ENCODE results near the gene RHPN2. TPM values are rescaled to one million over a fixed set of nuclear protein-coding genes. Genes with fewer than 3 reads are reported as not detected.
"Not testable (repeated sequence)": the region's sequence is repeated elsewhere in the genome, so short reads cannot be mapped to it uniquely, and the experiment has no call there.

Gene RHPN2
- total and polyA plus RNA-seq, 5 donors: 1.6 to 3.1 (median 1.8) TPM

DNA sequence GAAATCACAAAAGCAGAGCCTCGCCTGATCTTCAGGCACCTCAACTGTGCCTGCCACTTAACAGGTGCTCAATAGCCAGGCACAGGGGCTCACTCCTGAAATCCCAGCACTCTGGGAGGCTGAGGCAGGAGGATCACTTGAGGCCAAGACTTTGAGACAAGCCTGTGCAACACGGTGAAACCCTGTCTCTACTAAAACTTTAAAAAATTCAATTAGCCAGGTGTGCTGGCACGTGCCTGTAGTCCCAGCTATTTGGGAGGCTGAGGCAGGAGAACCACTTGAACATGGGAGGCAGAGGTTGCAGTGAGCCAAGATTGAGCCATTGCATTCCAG lies 22.9 kb downstream of the RHPN2 start:
- H3K4me3 ChIP-seq (ENCODE audit: low read length); H3K27ac ChIP-seq (ENCODE audit: low read length); DNase-seq; ATAC-seq; H3K4me1 ChIP-seq (ENCODE audit: control insufficient read depth, insufficient read depth, low read length); H3K27me3 ChIP-seq (ENCODE audit: control insufficient read depth, insufficient read depth); intact Hi-C loops (cut with DNase I); H3K9me3 ChIP-seq (ENCODE audit: control insufficient read depth, low read length): not testable (repeated sequence)
- 88% methylated on average over 3 of the region's 3 CpGs for WGBS

DNA sequence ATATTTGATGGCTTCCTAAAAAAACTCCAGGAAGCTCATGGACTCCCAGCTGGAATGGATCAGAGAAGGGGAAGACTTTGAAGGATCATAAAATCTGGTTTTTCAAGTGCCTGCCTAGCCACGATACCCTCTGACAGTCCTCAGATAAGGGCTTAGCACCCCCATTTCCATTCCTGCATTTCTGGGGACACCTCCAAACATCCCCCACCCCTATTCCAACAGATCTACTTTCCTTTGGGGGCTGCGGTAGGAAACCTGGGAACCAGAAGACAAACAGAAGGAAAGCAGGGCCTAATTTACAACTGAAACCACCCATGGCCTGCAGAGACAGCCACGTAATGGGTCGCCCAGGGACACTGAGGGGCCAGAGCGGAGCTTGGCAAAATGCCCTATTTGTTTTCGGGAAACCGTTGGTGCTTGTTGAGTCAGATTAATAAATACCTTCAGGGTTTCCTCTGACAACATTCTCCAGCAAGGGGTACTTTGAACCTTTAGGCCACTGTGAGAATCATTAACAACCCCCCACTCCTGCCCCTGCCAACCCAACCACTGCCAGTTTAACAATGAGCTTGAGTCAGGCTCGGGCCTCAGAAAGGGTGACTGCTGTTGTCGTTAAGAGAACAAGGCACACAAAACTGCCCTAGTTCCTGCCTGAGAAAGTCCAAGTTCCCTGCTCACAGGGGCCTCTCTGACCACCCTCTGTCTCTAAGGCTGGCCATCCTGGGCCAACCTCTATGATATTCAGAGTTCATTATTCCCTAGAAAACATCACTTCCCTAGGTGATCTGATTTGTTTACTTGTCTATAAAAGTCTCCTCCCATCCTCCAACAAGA lies 23.5 kb downstream of the RHPN2 start:
- no peaks in the 10 kb centered on the region for H3K4me1 ChIP-seq (ENCODE audit: control insufficient read depth, insufficient read depth, low read length)
- no peaks in the 10 kb centered on the region for H3K9me3 ChIP-seq (ENCODE audit: control insufficient read depth, low read length)
- ATAC-seq (peak in 1 of 2 donors; percentile 36), DNase-seq (peak in 1 of 3 donors; percentile 31)
- WGBS: 60% methylated on average over 9 of the region's 9 CpGs
- H3K27me3 ChIP-seq (ENCODE audit: control insufficient read depth, insufficient read depth): no peaks in the 10 kb centered on the region
- intact Hi-C loops (cut with DNase I): no loop called here
- H3K27ac ChIP-seq (ENCODE audit: low read length): no peak overlapping the region
- H3K4me3 ChIP-seq (ENCODE audit: low read length): no peak overlapping the region

DNA sequence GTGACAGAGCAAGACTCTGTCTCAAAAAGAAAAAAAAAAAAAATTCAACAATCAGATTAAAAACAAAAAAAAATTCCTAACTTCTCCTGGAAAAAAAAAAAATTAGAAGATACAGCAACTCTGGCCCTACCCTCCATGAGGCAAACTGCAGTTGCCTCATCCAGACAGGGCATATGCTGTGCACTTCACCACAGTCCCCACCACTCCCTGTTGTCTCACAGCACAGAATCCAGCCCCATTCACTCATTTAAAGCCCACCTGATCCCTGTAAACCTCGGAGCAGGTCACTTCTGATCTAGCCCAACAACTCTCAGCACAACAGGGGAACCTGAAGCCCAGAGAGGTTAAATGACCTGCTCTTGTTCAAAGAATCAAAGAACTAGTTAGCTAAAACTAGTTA lies 24.9 kb downstream of the RHPN2 start:
- no peak overlapping the region for H3K4me3 ChIP-seq (ENCODE audit: low read length)
- DNase-seq (no peak), ATAC-seq (no peak)
- no peak overlapping the region for H3K27ac ChIP-seq (ENCODE audit: low read length)
- intact Hi-C loops (cut with DNase I): no loop called here
- H3K9me3 ChIP-seq (ENCODE audit: control insufficient read depth, low read length): no peaks in the 10 kb centered on the region
- H3K27me3 ChIP-seq (ENCODE audit: control insufficient read depth, insufficient read depth): no peaks in the 10 kb centered on the region
- WGBS: 92% methylated on average over 1 of the region's 1 CpG
- H3K4me1 ChIP-seq (ENCODE audit: control insufficient read depth, insufficient read depth, low read length): no peaks in the 10 kb centered on the region

DNA sequence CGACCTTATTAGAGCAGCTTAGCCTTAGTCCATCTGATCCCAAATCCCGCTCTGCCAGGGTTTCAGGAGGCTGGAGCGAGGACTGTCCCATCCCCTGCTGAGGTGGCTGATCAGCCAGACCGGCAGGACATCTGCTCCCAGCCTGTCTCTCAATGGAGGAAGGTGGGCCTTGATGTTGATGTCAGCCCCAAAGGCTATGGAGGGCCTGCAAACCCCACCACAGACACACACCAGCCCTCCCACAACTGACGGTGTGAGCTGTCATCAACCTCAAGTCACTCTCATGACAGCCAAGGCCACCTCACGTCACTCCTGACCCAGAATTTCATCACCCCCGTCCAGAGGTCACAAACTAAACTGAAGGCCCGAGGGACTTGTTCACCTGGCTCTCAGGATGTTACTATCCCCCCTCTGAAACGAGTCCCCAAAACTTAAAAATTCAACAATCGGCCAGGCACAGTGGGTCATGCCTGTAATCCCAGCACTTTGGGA lies 25.5 kb downstream of the RHPN2 start:
- DNase-seq (no peak), ATAC-seq (no peak)
- no peak overlapping the region for H3K4me3 ChIP-seq (ENCODE audit: low read length)
- H3K4me1 ChIP-seq (ENCODE audit: control insufficient read depth, insufficient read depth, low read length): no peaks in the 10 kb centered on the region
- 70% methylated on average over 10 of the region's 10 CpGs for WGBS
- H3K27ac ChIP-seq (ENCODE audit: low read length): no peak overlapping the region
- no peaks in the 10 kb centered on the region for H3K9me3 ChIP-seq (ENCODE audit: control insufficient read depth, low read length)
- intact Hi-C loops (cut with DNase I): no loop called here
- H3K27me3 ChIP-seq (ENCODE audit: control insufficient read depth, insufficient read depth): no peaks in the 10 kb centered on the region

DNA sequence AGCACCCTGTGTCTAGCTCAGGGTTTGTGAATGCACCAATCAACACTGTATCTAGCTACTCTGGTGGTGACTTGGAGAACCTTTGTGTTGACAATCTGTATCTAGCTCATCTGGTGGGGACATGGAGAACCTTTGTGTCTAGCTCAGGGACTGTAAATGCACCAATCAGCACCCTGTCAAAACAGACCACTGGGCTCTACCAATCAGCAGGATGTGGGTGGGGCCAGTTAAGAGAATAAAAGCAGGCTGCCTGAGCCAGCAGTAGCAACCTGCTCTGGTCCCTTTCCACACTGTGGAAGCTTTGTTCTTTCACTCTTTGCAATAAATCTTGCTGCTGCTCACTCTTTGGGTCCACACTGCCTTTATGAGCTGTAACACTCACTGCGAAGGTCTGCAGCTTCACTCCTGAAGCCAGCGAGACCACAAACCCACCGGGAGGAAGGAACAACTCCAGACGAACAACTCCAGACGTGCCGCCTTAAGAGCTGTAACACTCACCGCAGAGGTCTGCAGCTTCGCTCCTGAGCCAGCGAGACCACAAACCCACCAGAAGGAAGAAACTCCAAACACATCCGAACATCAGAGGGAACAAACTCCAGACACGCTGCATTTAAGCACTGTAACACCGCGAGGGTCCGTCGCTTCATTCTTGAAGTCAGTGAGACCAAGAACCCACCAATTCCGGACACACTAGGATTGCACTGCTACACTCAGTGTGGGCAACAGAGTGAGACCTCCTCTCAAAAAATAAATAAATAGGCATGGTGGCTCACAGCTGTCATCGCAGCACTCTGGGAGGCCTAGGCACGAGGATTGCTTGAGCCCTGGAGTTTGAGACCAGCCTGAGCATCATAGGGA lies 27.3 kb downstream of the RHPN2 start:
- H3K27me3 ChIP-seq (ENCODE audit: control insufficient read depth, insufficient read depth); ATAC-seq; H3K27ac ChIP-seq (ENCODE audit: low read length); intact Hi-C loops (cut with DNase I); DNase-seq; H3K4me3 ChIP-seq (ENCODE audit: low read length); H3K4me1 ChIP-seq (ENCODE audit: control insufficient read depth, insufficient read depth, low read length); H3K9me3 ChIP-seq (ENCODE audit: control insufficient read depth, low read length): not testable (repeated sequence)
- WGBS: 82% methylated on average over 18 of the region's 18 CpGs

DNA sequence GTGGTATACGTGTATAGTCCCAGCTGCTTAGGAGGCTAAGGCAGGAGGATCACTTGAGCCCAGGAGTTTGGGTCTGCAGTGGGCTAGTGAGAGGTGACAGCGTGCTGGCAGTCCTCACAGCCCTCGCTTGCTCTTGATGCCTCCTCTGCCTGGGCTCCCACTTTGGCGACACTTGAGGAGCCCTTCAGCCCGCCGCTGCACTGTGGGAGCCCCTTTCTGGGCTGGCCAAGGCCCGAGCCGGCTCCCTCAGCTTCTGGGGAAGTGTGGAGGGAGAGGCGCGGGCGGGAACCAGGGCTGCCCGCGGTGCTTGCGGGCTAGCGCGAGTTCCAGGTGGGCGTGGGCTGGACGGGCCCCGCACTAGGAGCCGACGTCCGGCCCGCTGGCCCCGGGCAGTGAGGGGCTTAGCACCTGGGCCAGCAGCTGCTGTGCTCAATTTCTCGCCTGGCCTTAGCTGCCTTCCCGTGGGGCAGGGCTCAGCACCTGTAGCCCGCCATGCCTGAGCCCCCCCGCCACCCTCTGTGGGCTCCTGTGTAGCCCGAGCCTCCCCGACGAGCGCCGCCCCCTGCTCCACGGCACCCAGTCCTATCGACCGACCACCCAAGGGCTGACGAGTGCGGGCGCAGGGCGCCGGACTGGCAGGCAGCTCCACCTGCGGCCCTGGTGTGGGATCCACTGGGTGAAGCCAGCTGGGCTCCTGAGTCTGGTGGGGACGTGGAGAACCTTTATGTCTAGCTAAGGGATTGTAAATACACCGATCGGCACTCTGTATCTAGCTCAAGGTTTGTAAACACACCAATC lies 28.1 kb downstream of the RHPN2 start:
- H3K27me3 ChIP-seq (ENCODE audit: control insufficient read depth, insufficient read depth); H3K4me1 ChIP-seq (ENCODE audit: control insufficient read depth, insufficient read depth, low read length); H3K27ac ChIP-seq (ENCODE audit: low read length); H3K9me3 ChIP-seq (ENCODE audit: control insufficient read depth, low read length); DNase-seq; ATAC-seq; H3K4me3 ChIP-seq (ENCODE audit: low read length); intact Hi-C loops (cut with DNase I): not testable (repeated sequence)
- WGBS: 97% methylated on average over 45 of the region's 45 CpGs

DNA sequence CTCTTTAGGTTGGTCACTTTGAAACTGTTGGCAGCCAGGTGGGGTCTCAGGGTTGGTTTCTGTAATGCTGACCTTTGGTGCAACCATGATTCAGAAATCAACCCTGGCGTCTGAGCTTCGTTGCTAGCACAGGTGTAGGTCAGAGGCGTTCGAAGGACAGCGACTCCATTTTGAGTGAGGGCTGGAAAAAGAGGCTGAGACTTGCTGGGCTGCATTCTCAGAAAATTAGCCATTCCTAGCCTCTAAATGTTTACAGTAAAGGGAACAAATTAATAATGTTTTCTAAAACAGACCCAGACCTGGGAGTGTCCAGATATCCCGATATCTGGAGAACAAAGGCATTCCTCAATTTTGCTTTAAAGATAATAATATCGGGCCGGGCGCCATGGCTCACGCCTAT lies 29.2 kb downstream of the RHPN2 start:
- H3K9me3 ChIP-seq (ENCODE audit: control insufficient read depth, low read length): no peaks in the 10 kb centered on the region
- H3K27me3 ChIP-seq (ENCODE audit: control insufficient read depth, insufficient read depth): no peaks in the 10 kb centered on the region
- ATAC-seq (no peak), DNase-seq (peak in 1 of 3 donors; percentile 3)
- intact Hi-C loops (cut with DNase I): no loop called here
- no peak overlapping the region for H3K4me3 ChIP-seq (ENCODE audit: low read length)
- no peak overlapping the region for H3K27ac ChIP-seq (ENCODE audit: low read length)
- no peaks in the 10 kb centered on the region for H3K4me1 ChIP-seq (ENCODE audit: control insufficient read depth, insufficient read depth, low read length)
- WGBS: 91% methylated on average over 10 of the region's 10 CpGs

DNA sequence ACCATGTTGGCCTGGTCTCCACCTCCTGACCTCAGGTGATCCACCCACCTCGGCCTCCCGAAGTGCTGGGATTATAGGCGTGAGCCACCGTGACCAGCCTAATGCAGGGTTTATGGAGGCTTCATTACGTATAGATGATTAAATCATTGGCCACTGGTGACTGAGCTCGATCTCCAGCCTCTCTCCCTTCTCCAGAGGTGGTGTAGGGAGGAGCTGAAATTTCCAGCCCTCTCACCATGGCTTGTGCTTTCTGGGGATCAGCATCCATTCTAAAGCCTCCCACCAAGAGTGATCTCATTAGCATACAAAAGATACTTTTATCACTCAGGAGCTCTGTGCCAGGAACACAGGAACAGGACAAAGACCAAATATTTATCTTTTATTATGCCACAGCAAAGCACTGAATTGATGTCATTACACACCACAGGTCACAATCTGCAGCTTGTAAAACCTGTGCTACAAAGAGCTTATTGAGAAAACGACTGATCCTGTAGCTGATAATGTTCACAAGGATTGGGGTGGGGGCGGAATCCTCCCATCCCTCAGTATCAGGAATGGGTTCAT lies 32.4 kb downstream of the RHPN2 start:
- WGBS: 83% methylated on average over 8 of the region's 8 CpGs
- DNase-seq (no peak), ATAC-seq (no peak)
- no peak overlapping the region for H3K4me3 ChIP-seq (ENCODE audit: low read length)
- H3K4me1 ChIP-seq (ENCODE audit: control insufficient read depth, insufficient read depth, low read length): no peaks in the 10 kb centered on the region
- intact Hi-C loops (cut with DNase I): no loop called here
- H3K27ac ChIP-seq (ENCODE audit: low read length): no peak overlapping the region
- no peaks in the 10 kb centered on the region for H3K27me3 ChIP-seq (ENCODE audit: control insufficient read depth, insufficient read depth)
- no peaks in the 10 kb centered on the region for H3K9me3 ChIP-seq (ENCODE audit: control insufficient read depth, low read length)

DNA sequence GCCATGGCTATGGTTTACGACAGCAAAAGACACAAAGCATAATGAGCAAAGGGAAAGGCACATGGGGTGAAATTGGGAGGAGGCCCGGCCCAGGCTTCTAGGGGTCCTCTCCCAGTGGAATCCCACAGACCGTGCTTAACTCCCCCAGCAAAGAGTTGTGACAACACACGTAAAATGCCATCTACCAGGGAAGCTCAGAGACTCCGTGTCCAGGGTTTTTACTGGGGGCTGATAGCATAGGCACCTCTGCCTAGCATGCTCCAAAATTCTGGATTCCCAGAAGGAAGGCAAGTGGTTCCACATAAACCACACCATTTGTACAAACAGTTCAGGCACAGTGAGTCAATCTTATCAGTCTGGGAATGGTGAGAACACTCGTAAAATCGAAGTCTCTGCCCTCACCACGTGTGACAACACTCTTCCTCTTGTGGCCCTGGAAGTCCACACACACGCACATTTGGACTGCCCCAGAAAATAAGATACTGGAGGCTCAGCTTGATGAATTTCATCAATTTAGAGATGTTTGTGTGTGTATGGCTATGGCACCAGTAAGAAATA lies 34.9 kb downstream of the RHPN2 start:
- ATAC-seq (no peak), DNase-seq (no peak)
- intact Hi-C loops (cut with DNase I): no loop called here
- Histone ChIP-seq H3K4me1 (ENCODE audit: control insufficient read depth, insufficient read depth, low read length) (no peaks in the 10 kb centered on the region), H3K9me3 (ENCODE audit: control insufficient read depth, low read length) (no peaks in the 10 kb centered on the region), H3K27ac (ENCODE audit: low read length) (no peak overlapping the region), H3K4me3 (ENCODE audit: low read length) (no peak overlapping the region), H3K27me3 (ENCODE audit: control insufficient read depth, insufficient read depth) (no peaks in the 10 kb centered on the region)
- whole genome bisulfite sequencing: 94% methylated on average over 9 of the region's 9 CpGs

DNA sequence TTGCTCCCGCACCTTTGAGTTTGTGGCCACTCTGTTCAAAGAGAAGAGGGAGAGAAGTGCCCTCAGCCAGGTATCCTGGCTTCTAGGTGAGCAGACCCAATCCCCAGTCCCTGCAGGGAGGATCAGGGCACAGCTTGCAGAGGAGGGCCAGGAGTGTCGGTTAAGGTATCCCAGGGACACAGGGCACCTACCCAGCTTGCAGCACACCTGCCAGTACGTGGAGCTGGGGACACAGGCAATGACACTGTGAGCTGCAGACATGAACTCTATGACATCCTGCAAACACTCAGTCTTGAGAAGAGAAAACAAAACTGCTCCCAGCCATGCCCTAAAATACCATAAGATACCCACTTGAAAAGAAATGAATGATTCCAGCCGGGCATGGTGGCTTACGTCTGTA lies 38.1 kb downstream of the RHPN2 start:
- ATAC-seq; H3K27ac ChIP-seq (ENCODE audit: low read length); H3K4me3 ChIP-seq (ENCODE audit: low read length); DNase-seq; intact Hi-C loops (cut with DNase I); H3K27me3 ChIP-seq (ENCODE audit: control insufficient read depth, insufficient read depth); H3K9me3 ChIP-seq (ENCODE audit: control insufficient read depth, low read length); H3K4me1 ChIP-seq (ENCODE audit: control insufficient read depth, insufficient read depth, low read length): not testable (repeated sequence)
- 89% methylated on average over 5 of the region's 5 CpGs for WGBS

Measured in right cardiac atrium (tissue), 5 donors.